NCI-H1092 treated with DMSO at 0.1 percent for 48 hours (cell line): ENCODE measurements around the gene IL1RAPL1.
"Not testable (repeated sequence)": the region's sequence is repeated elsewhere in the genome, so short reads cannot be mapped to it uniquely, and the experiment has no call there.

Experiments used
- DNase-seq: peaks from one replicate; lab custom pipeline; 2025; lab: John Stamatoyannopoulos, UW

The IL1RAPL1 gene

DNA sequence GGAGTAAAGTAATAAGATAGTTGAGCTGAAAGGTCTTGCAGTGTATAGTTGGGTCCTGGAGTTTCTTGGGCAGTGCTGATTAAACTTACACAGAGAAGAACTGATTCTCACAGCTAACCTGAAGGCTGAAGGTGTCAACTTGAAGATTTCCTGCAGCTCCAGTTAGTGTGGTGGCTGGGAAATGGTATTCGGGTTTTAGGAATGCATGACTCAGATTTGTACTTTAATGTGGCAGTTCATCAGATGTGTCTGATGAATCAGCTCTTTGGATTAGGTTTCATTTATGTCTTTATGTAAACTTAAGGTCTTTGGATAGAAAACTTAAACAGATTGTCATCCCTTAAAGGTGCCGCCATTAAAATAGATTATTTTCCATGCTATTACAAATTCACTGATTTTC lies 200.0 kb downstream of the IL1RAPL1 start:
- no peak for DNase-seq

GRCh38 chrX:28800671-28801070 lies 213.4 kb downstream of the IL1RAPL1 start:
- DNase-seq: not testable (repeated sequence)

DNA sequence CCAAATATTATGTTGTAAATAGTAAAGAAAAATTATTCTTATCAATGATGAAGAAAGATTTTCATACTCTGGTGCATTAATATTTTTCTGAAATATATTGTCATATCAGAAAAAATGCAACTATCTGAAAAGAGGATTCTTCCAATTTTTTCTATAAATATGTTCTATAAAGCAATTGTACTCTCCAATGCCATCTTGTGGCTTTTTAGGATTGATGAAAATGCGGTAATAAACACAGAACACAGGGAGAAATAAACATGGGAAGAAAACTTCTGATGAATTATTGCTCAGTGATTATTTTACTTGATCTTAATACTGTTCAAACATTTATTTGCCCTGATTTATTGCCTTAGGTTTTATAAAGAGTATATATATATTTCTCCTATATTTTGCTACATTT lies 215.4 kb downstream of the IL1RAPL1 start:
- DNase-seq: no peak

DNA sequence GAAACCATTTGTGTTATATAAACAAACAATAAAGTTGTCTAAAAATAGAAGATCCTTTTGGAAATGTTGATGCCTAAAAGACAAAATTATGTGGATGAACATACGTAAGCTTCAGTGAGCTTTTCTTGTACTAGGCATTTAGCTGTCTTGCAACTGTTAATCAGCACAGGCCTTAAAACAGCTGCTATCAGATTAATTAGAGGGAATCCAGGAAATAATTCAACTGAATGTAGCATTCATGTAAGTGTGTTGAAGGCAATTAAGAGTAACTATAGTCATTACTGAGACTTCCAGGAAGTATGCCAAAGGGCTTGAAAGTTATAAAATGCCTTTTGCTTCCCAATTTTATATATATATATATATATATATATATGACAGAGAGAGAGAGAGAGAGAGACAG lies 248.7 kb downstream of the IL1RAPL1 start:
- DNase-seq: no peak

- no peak for DNase-seq
Measured at GRCh38 chrX:28843817-28844216, 256.6 kb downstream of the IL1RAPL1 start.

- no peak for DNase-seq
Measured at GRCh38 chrX:28847423-28847822, 260.2 kb downstream of the IL1RAPL1 start.

- DNase-seq: no peak
Measured at GRCh38 chrX:28848707-28849106, 261.5 kb downstream of the IL1RAPL1 start.

DNA sequence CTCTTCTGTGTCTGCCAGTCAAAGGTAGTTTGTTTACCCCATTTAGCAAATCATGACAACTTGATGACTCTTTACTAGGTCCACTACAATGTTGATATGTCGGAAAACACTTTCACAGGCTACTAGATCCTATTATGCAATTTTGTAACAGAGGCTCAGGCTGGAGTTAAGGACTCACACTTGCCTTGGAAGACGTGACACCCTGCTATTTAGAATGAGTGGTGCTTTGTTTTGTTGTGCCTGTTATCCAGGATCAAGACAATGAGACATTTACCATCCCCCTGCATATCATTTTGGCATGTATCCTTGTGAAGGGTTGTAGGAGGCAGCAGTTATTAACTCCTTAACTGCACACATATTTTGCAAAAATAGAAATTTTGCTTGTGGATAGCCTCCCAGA lies 263.7 kb downstream of the IL1RAPL1 start:
- no peak for DNase-seq

DNA sequence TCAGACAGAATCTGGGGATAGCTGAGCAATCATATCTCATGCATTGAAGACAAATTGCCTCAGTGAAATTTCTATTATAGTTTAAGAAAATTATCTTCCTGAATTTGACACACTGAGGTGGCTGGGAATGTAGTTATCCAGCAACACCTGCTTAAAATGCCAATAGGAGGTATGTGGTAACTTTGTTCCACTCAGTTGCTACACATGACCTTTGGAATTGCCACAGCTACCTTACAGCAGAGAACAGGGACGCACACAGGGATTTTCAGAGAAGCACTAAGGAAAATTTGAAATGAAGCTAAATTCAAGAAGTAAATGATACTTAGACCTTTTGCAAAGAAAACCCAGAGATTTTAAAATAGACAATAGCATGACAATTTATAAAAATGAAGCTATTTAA lies 264.6 kb downstream of the IL1RAPL1 start:
- DNase-seq: no peak

- no peak for DNase-seq
Measured at GRCh38 chrX:28854637-28855036, 267.4 kb downstream of the IL1RAPL1 start.

DNA sequence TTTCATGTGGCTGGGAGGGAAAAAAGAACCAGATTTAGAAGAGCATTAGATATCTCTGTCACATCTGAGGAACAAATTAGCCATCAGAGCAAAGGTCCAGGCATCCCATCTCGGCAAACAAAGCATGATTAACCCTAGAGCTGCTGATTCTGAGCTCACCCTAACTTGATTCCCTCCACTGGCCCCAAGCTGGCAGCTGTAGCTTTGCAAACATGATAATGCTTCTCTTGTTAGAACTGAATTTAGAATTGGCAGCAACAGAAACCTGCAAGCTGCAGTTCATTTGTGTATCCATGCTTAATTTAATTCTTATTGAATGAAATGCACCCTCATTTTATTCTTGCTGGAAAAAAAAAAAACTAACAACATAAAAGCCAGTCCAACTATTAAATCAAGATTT lies 289.2 kb downstream of the IL1RAPL1 start:
- no peak for DNase-seq

- no peak for DNase-seq
Measured at GRCh38 chrX:28876901-28877300, 289.7 kb downstream of the IL1RAPL1 start.

GRCh38 chrX:28880136-28880535 lies 292.9 kb downstream of the IL1RAPL1 start:
- no peak for DNase-seq

- DNase-seq: no peak
Measured at GRCh38 chrX:28884823-28885222, 297.6 kb downstream of the IL1RAPL1 start.

- no peak for DNase-seq
Measured at GRCh38 chrX:28888416-28888815, 301.2 kb downstream of the IL1RAPL1 start.

DNA sequence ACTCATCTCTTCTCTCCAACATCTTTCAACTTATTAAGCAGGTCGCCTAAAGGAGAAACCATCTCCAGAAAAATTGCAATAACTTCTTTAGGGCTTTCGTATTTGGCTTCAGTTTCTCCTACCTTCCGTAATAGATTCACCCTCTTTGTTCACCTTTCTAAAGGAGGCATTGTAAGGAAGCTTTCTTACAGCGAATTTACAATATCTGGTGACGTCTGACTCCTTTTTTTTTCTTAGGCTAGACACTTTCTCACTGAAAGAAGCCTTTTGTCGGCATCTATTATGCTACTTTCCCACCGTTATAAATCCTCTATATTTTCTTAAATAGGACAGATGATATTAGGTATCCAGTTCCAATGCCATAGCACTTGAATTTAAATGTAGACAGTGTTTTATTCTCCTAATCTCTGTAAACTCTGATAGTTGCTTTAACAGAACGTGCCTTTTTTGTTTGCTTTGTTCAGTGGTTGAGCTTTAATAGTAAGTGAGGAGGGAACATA lies 302.4 kb downstream of the IL1RAPL1 start:
- DNase-seq: no peak

DNA sequence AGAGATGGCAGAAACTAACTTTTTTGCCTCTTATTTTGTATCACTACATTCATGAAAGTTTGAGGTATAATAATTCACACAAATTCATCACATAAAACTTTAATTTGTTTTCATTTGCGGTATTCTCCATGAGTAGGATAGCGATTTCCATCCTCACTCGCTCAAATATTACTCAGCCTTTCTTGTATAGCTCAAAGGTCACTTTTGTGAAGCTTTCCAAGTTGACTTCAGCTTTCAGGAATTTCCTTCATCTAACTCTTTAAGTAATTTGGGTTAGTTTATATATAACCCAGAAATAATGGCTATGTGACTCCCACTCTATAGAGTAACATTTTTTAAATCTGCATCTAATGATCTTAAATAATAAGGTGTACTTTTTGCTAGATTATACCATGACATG lies 314.4 kb downstream of the IL1RAPL1 start:
- DNase-seq: no peak

GRCh38 chrX:28910487-28910886 lies 323.2 kb downstream of the IL1RAPL1 start:
- no peak for DNase-seq

- DNase-seq: peak; percentile 32
Measured at GRCh38 chrX:28920153-28920943, 333.1 kb downstream of the IL1RAPL1 start.

DNA sequence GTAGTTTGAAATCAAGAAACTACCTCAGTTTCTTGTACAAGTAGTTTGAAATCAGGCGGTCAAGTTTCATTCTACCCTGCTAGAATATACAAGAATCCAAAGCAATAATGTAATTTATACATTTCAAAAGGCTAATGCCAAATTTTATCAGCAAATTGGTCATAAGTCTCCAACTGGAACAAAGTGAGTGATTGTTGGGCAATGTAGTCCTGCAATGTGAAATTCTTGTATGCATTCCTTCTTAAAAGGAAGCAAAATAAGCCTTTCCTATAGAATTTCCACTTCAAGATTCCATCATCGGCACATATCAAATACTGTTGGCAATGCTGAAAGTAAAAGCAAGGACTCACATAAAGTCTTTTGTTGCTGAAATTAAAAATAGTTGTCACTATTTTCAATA lies 334.9 kb downstream of the IL1RAPL1 start:
- DNase-seq: no peak

DNA sequence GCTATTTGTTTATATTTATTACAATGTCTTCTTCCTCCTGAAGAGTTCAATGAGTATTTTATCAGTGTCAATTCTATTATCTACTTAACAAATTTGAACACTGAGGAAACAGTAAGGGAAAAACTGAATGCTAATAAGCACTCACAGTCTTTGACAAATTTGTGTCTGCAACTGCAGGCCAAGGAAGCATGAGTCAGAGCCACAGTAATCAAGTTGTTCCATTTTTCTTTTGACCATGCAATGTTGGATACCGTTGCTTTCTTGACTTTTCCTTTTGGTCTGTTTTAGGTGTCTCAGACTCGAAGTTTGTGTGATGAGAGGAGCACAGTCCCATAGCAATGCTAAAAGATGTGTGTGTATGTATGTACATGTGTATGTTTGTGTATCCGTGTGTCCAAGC lies 359.6 kb downstream of the IL1RAPL1 start:
- DNase-seq: no peak

GRCh38 chrX:28960063-28960462 lies 372.8 kb downstream of the IL1RAPL1 start:
- no peak for DNase-seq

DNA sequence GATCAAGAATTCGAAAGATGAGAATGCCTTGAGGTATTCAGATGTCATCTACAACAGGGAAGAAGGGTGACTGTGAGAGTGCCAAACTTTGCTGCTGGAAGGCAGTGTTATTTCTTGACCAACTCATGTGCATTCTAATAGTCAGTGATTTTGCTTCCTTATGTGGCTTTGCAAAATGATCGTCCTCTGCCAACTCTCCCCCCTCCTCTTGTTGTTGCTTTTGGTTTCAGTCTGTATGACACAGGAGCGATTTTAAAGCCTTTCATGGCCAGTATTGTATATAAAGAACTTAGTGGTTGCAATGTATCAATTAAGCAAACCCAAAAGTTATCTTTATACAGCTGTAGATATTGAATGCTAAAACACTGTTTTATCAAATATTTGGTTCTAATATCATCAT lies 379.1 kb downstream of the IL1RAPL1 start:
- DNase-seq: no peak

GRCh38 chrX:28969126-28969525 lies 381.9 kb downstream of the IL1RAPL1 start:
- DNase-seq: no peak
